KBM-7 (cell line): ENCODE data around the gene TSPAN11.
A peak's percentile ranks its signal among the peaks of the same experiment; 100 is the strongest.

Experiments used
- DNase-seq: peaks from one replicate; pipeline ENCODE4 v3.0.0-alpha.2; 2015
- in situ Hi-C: fragments of 300-500 bp; cut with MboI; formaldehyde crosslinking; loops from 2 replicates; pipeline ENCODE4 v1.14.3; 2020; ENCODE audit warnings: low sequenced_read_pairs, low pct_unique_long_range_greater_than_20kb, mixed read lengths

The TSPAN11 gene

DNA sequence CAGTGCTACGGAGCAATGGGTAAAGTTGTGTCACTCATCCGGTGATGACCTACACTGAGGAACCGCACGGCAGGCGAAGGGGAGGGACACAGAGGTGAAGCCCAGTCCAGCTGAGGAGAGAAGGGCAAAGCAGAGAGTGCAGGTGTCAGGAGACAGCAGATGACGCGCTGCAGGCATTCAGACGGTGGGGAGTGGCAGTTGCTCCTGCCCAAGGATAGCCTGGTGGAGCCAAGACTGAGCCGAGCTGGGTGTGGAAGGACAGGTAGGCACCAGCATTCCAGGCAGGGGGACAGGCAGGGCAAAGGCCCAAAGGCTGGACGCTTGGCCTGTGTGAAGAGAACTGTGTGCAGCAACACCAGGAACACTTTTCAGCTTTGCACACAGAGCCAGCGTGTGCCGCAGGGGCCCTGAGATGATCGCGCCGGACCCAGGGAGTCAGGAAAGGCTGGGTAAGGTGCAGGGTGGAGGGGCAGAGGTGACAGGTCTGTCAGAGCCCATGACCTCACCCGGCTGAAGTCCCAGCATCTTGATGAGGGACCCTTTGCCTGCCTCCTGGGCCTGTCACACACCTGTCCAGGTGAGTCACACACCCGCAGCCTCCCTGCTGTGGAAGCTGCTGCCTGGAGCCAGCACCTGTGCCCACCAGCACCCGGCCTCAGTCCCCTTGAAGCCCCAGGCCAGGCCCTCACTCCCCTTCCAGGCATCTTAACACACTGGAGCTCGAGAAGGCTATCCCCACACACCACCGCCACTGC is 48.4 kb downstream of the TSPAN11 start:
- in situ Hi-C loops = no loop called here
- no peak for DNase-seq

DNA sequence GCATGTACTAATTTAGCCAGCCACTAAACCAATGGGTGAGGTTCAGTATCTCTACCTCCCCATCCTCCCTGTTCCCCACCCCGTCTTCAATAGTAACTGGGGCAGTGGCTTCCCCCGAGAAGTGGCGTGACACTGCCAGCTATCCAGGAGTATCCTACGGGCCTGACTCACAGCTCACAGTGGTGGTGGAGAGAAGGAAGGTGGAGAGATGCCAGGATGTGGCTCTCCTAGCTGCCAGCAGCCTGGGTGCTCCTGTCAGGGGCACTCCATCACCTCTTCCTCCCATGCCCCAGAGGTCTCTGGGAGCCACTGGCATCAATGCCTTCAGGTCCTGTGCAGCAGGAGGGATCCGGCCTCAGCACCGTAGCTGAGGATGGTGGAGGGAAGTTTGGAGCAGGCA is 49.0 kb downstream of the TSPAN11 start:
- no peak for DNase-seq
- in situ Hi-C loops = no loop called here

DNA sequence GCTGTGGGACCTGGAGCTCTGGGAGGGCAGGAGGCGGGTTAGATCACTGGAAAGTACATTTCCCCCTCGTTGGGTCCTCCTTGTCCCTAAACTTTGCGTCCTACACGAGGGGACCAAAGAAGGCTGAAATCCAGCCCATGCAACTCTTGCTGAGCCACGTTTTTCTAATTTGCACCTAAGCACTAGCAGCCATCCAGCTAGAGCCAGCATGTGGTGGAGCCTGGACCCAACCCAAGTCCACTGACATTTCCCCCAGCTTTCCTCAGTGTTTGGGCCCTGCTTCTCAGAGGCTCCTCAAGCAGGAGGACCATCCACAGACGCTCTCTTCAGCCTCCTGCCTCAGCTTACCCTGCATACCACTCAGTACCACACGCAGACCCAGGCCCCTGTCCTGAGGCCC is 49.7 kb downstream of the TSPAN11 start:
- no peak for DNase-seq

DNA sequence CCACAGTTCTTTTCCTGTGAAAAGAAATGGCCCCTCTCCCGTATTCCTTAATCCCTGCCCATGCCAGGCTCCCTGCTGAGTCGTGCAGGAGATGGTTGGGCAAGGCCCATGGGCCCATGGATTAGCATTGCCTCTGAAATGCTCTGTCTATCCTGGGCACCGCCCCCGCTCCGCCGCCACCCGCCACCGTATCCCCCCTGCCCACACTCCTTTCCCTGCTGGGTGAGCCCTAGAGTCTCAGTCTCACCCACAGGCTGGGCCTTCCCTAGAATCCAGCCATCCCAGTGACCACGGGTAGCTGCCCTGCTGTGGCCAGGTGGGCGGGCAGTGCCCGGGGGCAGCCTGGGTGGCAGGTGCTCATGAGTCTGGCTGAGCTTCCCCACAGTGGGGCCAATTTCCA is 50.6 kb downstream of the TSPAN11 start:
- in situ Hi-C loops = no loop called here
- no peak for DNase-seq

More for the DNA sequence above, 49.7 kb downstream of the TSPAN11 start:
- in situ Hi-C loops = no loop called here

DNA sequence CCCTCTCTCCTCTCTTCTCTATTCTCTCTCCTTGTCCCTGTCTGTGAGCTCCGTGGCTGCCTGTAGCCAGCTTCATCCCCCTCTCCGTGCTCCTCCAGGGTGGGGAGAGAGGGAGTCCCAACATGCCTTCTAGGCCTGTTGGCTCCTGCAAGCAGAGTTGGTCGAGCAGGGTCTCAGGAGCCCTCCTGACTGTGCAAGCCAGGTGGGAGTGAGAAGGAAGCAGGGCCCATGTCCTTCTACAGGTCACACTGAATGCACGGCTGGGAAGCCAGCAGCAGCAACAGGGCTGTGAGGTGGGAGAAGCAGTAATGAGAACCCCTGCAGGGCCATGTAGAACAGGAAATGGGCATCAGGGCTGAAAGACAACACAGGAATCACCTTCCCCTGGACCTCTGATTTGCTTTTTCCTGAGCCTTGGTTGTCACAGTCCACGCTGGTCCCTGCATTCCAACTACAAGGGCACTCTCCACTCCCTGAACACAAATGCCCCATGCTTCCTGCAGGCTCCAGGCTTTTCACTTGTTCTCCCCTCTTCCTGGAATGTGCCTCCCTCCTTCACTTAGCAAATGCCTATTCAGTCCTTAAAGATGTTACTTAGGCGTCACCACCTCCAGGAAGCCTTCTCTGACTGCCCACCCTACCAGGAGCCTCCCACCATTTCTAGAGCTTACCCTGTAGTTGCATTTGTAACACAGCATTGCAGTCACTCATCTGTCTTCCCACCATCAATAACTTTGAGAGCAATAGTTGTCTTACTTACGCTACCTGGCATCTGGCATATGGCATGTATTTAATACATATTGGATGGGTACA is 51.2 kb downstream of the TSPAN11 start:
- in situ Hi-C loops = no loop called here
- DNase-seq = no peak

DNA sequence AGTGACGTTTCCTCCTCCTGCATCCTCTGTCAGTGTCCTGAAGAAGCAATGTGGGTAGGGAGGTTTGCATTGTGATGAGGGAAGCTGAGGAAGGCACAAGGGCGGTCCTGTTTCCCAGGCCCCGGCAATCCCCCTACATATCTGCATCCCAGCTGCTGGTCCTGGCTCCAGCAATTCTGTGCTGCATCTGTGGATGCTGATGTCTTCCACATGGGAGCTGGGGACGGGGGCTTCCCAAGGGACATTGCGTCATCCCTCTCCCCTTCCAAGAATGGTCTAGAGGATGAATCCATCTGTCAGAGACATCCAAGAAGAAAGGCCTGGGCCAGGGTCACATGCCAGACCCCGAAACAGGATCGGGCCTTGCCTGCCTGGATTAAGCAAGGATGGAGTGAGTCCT is 52.1 kb downstream of the TSPAN11 start:
- no peak for DNase-seq
- in situ Hi-C loops = no loop called here

DNA sequence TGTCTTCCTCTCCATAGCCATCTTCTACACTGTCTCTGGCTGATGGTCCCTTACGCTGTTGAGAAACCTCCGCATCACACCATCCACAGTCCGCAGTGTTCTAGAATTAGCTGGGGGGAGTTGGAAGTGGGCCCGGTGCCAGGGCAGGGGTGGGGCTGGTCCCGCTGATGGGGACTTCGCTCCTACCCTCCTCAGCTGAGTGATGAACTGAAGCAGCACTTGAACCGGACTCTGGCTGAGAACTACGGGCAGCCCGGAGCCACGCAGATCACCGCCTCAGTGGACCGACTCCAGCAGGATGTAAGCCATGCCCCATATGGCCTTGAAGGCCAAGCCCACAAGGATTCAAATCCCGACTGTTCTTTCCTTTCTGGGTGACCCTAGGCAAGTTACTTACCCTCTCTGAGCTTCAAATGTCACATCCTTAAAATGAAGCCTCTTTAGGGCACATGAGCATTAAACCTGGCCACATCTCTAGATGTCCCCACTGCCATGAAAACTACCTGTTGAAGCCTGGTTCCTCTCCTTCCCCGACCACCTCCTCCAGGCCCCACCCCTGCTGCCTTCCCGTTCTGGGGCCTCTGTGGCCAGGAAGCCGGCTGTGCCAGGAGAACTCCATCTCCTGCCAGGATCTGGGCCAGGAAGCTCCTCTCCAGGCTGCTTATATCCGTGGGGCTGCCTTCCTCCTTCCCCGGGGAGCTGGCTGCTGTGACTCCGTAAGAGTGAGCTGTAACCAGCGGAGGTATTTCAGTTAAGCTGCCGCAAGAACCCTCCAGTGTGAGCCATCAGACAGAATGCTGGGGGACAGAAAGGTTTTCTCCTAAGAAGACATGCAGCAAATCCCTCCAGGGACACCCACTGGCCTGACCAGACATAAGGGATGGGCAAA is 53.1 kb downstream of the TSPAN11 start:
- in situ Hi-C loops = no loop called here
- DNase-seq = no peak

DNA sequence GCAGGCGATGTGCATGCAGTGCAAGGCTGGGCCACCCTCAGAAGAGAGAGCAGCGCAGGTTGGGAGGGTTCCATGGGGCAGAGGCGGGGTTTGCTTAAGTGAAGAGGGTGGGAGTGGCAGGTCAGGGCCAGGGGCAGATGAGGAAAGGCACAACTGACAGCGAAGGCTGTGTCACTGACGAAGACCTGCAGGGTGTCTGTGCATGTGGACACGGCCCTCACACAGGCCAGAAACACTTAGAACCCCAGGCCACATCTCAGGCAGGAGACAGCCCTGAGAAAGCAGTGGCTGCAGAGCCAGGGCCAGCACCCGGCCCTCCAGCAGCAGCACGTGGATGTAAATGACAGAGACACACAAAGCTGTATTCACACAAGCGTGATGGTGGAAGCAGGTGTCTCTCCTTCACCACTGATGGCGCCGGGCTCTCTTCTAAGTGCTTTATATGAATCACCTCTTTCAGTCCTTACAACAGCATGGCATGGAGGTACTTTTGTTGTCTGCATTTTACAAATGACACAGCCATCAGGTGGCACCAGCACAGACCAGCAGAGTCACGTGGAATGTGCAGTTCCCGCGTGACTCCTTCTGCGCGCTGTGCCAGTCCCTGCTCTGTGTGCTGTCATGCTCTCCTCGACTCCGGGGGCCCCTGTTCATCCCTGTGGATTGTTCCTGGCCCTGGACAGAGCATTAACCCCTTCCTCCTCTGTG is 54.6 kb downstream of the TSPAN11 start:
- in situ Hi-C loops = no loop called here
- no peak for DNase-seq

DNA sequence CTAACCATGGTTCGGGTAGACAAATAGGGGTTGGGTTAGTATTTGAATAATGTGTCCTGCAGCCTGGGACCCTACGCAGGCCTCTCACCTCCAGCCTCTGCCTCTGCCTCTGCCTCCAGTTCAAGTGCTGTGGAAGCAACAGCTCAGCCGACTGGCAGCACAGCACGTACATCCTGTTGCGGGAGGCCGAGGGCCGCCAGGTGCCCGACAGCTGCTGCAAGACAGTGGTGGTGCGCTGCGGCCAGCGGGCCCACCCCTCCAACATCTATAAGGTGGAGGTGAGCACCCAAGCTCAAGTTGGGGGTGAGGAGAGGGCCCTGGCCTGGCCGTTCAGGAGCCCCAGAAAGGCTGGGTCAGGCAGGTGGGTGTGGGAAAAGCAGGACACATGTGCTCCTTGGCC is 55.9 kb downstream of the TSPAN11 start:
- in situ Hi-C loops = no loop called here
- no peak for DNase-seq

DNA sequence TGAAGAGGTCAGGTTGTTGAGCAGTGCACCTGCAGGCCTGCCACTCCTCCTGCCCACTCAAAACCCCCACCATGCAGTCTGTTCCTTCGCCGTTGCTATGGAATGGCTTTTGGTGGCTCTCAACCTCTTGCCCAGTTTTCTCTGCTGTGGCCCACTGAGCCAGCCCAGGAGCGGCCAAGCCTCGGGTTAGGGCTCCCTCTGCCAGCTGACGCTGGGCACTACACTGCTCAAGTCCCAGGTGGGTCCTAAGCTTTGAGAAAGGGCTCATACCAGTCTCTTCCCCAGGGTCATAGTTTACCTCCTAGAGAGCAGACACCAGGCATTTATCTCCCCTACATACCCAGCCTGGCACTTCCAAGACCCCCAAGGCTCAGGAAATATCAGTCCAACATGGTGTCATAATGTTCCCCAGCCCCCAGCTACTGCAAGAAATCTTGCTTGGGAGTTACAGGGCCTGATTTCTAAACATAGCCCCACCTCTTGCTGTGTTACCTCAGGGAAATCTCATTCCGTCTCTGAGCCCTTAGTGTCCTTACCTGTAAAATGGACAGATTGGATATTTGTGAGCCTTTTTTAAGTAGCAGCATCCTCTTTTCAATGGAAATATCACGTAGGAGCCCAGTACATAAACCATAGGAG is 59.4 kb downstream of the TSPAN11 start:
- in situ Hi-C loops = no loop called here
- peak; percentile 48 for DNase-seq

DNA sequence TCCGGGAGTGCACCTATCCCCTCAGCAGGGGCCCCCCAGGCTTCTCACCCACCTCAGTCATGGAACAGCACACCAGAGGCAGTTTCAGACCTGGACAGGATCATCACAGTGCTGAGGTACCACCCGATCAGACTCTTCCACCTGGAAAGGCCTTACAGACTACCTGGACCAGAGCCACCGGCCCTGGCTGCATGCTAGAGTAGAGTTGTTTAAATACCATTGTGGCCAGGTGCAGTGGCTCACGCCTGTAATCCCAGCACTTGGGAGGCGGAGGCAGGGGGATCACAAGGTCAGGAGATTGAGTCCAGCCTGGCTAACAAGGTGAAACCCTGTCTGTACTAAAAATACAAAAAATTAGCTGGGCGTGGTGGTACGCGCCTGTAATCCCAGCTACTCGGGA is 61.5 kb downstream of the TSPAN11 start:
- in situ Hi-C loops = no loop called here
- DNase-seq = no peak

DNA sequence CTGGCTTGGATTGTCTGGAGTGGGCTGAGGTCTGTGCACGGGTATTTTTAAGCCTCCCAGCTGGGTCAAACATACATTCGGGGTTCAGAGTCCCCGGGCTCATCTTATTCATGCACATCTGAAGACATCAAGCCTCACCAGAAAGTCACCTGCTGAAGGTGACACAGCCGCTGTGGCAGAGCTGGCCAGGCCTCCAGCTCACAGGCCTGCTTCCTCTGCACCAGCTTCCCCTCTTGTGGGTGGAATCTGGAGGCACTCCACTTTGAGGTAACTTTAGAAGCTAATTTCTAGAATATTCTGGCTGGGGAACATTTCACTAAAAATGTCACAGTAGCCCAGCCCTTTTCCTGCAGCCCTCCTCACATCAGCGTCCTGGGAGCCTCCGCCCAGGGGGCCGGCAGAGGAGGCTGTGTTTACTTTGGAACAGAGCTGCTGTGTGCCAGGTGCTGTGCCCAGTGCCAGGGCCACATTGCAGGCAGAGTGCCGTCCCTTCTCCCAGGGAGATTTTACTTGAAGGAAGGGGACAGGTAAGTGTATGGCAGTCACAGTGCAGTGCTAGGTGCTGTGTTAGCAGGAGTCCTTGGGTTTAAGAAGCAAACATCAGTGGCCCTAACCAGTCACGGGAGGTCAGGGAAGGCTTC is 62.2 kb downstream of the TSPAN11 start:
- in situ Hi-C loops = no loop called here
- no peak for DNase-seq

DNA sequence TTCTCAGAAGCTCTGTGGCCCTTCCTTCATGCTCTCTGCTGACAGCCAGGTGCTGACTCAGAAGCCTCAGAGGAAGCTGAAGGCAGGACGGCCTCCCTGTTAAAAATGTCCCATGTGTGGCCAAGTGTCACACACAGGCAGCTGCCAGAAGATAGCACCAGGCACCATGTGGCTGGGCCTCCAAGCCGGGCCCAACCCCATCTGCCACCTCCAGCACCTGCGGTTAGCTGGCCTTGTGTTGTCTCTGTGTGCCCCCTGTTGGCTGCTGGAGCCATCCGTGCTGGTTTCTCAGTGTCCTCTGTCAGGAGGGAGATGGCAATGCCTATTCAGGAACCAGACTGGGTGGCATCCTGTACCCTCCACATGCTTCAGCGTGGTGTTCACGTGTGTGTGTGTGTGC is 63.2 kb downstream of the TSPAN11 start:
- in situ Hi-C loops = no loop called here
- peak; percentile 36 for DNase-seq

DNA sequence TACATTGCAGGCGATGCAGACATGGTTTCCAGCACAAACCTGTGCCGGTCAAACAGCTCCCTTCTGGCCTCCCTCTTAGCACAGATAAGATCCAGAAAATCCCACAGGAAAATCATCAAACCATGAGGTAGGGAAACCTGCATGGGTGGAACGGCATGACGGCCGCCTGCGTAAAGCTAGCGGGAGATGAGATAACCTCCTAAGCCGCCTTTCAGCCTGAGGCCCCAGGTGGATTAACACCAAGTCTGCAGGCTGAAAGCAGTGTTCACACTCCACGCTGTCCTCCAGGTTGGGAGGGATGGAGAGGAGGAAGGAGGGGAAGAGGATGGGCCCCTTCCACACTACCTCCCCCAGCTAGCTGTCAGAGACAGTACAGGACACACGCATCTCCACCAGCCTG is 63.8 kb downstream of the TSPAN11 start:
- no peak for DNase-seq
- in situ Hi-C loops = no loop called here

DNA sequence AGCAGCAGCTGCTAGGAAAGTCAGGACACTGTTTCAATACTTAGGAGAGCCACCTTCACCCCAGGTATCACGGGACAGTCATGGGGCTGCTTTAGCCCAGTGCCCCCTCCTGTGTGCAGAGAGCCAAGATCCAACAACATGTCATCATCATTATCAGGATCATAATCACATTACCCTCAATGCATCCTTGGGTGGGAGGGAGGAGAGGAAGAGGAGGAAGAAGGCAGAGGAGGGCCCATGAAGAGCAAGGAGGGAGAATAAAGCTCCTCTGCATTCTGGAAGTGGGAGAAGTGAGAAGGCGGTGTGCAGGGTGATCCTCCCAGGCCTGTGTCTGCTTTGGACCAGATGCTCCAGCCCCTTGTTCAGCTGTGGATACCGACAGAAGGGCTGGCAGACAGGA is 64.2 kb downstream of the TSPAN11 start:
- no peak for DNase-seq
- in situ Hi-C loops = no loop called here

DNA sequence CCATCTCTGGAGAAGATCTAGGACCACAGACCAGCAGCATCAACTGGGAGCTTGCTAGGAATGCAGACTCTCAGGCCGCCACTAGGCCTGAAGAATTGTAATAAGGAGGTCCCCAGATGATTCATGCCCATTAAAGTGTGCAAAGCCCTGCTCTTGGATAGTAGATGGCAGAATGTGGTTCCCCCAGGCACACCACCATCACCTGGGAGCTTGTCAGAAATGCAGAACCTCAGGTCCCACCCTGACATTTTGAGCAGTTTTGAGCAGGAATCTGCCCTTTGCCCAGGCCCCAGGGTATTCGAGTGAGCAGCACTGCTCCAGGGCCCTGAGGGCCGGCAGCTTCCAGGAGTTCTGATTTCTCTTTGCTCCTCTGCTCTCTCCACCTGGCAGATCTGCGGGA is 64.9 kb downstream of the TSPAN11 start:
- no peak for DNase-seq
- in situ Hi-C loops = no loop called here

DNA sequence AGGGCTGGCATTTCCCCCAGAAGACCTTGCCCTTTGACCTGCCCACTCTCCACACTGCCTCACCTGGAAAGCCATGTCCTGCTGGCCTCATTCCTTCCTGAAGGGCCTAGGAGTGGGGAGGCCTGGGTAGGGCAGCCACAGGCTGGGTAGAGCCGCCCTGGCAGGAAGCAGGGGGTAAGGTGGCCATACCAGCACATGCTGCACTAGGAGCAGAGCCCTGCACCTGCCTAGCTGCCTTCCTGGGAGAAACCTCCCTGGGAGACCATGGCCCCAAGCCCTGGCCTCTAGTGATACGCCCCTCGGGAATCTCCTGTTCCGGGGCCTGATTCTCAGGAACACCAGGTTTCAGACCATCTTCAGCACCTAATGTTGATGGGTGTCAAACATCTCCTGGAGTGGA is 65.8 kb downstream of the TSPAN11 start:
- DNase-seq = no peak
- in situ Hi-C loops = no loop called here

DNA sequence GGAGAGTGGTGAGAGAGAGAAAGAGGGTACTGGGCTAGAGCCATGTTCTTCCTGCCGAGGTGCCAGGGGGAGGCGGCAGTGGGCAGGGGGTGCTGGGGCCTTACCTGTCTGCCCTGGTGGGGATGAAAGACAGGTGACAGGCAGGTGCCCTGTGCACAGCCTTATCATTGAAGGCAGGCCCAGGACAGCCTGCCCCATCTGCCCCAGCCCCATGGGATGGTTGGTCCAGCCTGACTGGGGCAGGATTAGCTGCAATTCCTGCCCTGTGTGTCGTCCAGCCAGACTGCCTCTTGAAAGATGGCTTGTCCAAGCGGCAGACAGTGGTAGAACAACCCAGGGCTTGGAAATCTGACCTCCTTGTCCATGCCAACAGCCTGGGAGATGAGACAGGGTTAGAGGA is 67.2 kb downstream of the TSPAN11 start:
- in situ Hi-C loops = no loop called here

More for the DNA sequence above, 67.2 kb downstream of the TSPAN11 start:
- DNase-seq = no peak
